Fibroblast of lung (primary cell): Measurements from ENCODE around the gene MEGF8. TPM values are rescaled to one million over a fixed set of nuclear protein-coding genes. Genes with fewer than 3 reads are reported as not detected.

Experiments
- DNase-seq, 2 donors: peaks; one replicate each; pipeline versions ENCODE4 v3.0.0 to v3.0.0-alpha.2; 2010; ENCODE audit warnings: low read depth in 2 of 2
- H2AFZ ChIP-seq: 2 replicates; pipeline ENCODE4 v1.5.1; 2012; ENCODE audit warnings: low read length, control low read depth, inconsistent platforms
- H3K27ac ChIP-seq: 2 replicates; pipeline ENCODE4 v1.5.1; 2011; ENCODE audit warnings: low read length, control low read depth; ENCODE audit not compliant: insufficient read depth
- H3K27me3 ChIP-seq: 2 replicates; pipeline ENCODE4 v1.5.1; 2011; ENCODE audit warnings: mild to moderate bottlenecking, low read length; ENCODE audit not compliant: control insufficient read depth, insufficient read depth
- H3K36me3 ChIP-seq: 2 replicates; pipeline ENCODE4 v1.5.1; 2011; ENCODE audit warnings: low read length; ENCODE audit not compliant: control insufficient read depth, insufficient read depth
- H3K4me1 ChIP-seq: 2 replicates; pipeline ENCODE4 v1.5.1; 2011; ENCODE audit warnings: low read length; ENCODE audit not compliant: control insufficient read depth, insufficient read depth; ENCODE audit errors: extremely low read depth
- H3K4me2 ChIP-seq: 2 replicates; pipeline ENCODE4 v1.5.1; 2011; ENCODE audit warnings: low read length, control low read depth; ENCODE audit not compliant: insufficient read depth; ENCODE audit errors: extremely low read depth
- H3K4me3 ChIP-seq, 4 experiments: fragments of 200-600 bp in 1 of 4; sonication (generic) in 1 of 4; replicated peaks in 1 of 4; 2 replicates each; pipeline ENCODE4 v1.5.1; 2011 to 2016; ENCODE audit warnings: low read length in 4 of 4, low read depth in 3 of 4, mild to moderate bottlenecking in 3 of 4, control low read depth in 2 of 4, inconsistent platforms in 1 of 4, mixed read lengths in 1 of 4; ENCODE audit not compliant: insufficient read depth in 1 of 4; ENCODE audit errors: control extremely low read depth in 1 of 4
- H3K79me2 ChIP-seq: 2 replicates; pipeline ENCODE4 v1.5.1; 2012; ENCODE audit warnings: mild to moderate bottlenecking, low read length, inconsistent platforms; ENCODE audit not compliant: control insufficient read depth, insufficient read depth
- H3K9ac ChIP-seq: 2 replicates; pipeline ENCODE4 v1.5.1; 2011; ENCODE audit warnings: mild to moderate bottlenecking, low read length, control low read depth; ENCODE audit not compliant: insufficient read depth
- H3K9me3 ChIP-seq: 2 replicates; pipeline ENCODE4 v1.5.1; 2012; ENCODE audit warnings: low read depth, low read length; ENCODE audit not compliant: control insufficient read depth, insufficient read depth
- H4K20me1 ChIP-seq: 2 replicates; pipeline ENCODE4 v1.5.1; 2011; ENCODE audit warnings: low read length; ENCODE audit not compliant: control insufficient read depth, insufficient read depth; ENCODE audit errors: extremely low read depth
- EZH2 ChIP-seq: IDR thresholded peaks from 2 replicates; pipeline ENCODE4 v1.5.1; 2012; ENCODE audit warnings: low read length, control low read depth, mild to moderate bottlenecking; ENCODE audit errors: missing control alignments
- polyA plus RNA-seq, 2 donors: library from polyadenylated mRNA; depleted of rRNA in 1 of 2; stranded (reverse) in 1 of 2; unstranded in 1 of 2; fragments of >200 nt; gene quantifications; 2 replicates each; pipeline ENCODE4 v1.2.1, GENCODE V29; 2011 to 2012; ENCODE audit warnings: missing spikeins in 1 of 2
- total RNA-seq: library from RNA; depleted of rRNA; stranded (reverse); fragments of >200 nt; gene quantifications from 2 replicates; pipeline ENCODE4 v1.2.1, GENCODE V29; 2014
- TF ChIP-seq, protein P1 (sequence below), 2 donors: IDR thresholded peaks in 1 of 2; conservative IDR thresholded peaks in 1 of 2; 1 replicate in 1 of 2; 2 replicates in 1 of 2; pipeline ENCODE4 v1.5.1; 2011 to 2012; ENCODE audit warnings: low read length in 2 of 2, control low read depth in 1 of 2, inconsistent platforms in 1 of 2, low read depth in 1 of 2, mild to moderate bottlenecking in 1 of 2

The MEGF8 gene
- total and polyA plus RNA-seq, 2 donors (not counting 1 experiment from before 2014, with no cell fraction given), result 9.3 to 27.6 TPM

DNA sequence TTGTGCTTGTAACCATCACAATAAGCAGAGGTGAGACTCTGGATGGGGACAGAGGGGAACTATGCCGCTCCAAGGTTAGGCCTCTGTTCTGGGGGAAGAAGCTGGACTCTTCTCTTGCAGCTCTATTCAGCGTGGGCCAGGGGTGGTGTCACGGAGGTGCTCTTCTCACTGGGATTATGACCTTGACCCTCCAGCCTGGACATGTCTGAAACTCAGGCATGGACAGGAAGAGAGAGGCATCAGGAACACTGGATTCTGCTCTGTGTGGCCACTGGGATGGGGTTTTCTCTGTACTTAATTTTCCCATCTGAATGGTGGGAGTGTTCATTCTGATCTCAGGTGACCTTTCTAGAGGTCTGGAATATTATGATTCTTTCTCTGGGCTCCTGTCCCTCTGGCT is 7.6 kb downstream of the MEGF8 start:
- peaks cover 1% of the 10 kb centered on the region for H3K79me2 ChIP-seq
- no peak overlapping the region for H3K4me2 ChIP-seq
- H3K9ac ChIP-seq, result no peak overlapping the region
- DNase-seq, result no peak
- no peak for TF ChIP-seq EZH2
- TF ChIP-seq, protein P1, sequence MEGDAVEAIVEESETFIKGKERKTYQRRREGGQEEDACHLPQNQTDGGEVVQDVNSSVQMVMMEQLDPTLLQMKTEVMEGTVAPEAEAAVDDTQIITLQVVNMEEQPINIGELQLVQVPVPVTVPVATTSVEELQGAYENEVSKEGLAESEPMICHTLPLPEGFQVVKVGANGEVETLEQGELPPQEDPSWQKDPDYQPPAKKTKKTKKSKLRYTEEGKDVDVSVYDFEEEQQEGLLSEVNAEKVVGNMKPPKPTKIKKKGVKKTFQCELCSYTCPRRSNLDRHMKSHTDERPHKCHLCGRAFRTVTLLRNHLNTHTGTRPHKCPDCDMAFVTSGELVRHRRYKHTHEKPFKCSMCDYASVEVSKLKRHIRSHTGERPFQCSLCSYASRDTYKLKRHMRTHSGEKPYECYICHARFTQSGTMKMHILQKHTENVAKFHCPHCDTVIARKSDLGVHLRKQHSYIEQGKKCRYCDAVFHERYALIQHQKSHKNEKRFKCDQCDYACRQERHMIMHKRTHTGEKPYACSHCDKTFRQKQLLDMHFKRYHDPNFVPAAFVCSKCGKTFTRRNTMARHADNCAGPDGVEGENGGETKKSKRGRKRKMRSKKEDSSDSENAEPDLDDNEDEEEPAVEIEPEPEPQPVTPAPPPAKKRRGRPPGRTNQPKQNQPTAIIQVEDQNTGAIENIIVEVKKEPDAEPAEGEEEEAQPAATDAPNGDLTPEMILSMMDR (conservative IDR thresholded peaks at IDR 0.05 in 1 of 2, IDR thresholded peaks at IDR 0.05 in 1 of 2; ENCODE audit: low read depth in 1 of 2, low read length in 2 of 2), result no peak
- H3K27me3 ChIP-seq, result no peaks in the 10 kb centered on the region
- H3K4me3 ChIP-seq, result no peak overlapping the region
- H3K4me1 ChIP-seq, result no peaks in the 10 kb centered on the region
- no peaks in the 10 kb centered on the region for H3K9me3 ChIP-seq
- H4K20me1 ChIP-seq, result no peaks in the 10 kb centered on the region
- H3K36me3 ChIP-seq, result no peaks in the 10 kb centered on the region
- no peak overlapping the region for H2AFZ ChIP-seq
- no peak overlapping the region for H3K27ac ChIP-seq

DNA sequence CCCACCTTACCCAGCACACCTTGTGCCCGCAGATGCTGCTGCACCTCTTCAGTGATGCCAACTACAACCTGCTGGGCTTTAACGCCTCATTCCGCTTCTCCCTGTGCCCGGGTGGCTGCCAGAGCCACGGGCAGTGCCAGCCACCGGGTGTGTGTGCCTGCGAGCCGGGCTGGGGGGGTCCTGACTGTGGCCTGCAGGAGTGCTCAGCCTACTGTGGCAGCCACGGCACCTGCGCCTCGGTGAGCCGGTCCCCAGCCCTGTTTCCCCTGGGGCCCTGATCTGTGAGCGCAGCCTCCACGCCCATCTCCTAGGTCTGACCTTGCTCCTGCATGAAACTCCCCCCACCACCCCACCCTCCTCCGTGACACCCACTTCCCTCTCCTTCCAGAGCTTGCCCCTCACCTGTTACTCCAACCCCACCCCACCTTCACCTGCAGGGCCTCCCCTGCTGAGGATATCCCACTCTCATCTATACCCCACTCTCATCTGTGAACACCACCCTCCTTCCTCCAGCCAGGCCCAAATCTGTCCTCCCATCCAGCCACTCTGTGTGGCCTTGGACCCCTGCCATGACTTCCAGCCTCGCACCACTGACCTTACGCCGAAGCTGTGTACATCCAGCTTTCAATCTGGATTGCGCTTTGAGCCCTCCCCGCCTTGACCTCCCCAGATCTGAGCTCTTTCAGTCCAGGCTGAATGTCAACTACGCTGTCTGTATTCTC is 8.7 kb downstream of the MEGF8 start:
- H3K9me3 ChIP-seq, result no peaks in the 10 kb centered on the region

DNA sequence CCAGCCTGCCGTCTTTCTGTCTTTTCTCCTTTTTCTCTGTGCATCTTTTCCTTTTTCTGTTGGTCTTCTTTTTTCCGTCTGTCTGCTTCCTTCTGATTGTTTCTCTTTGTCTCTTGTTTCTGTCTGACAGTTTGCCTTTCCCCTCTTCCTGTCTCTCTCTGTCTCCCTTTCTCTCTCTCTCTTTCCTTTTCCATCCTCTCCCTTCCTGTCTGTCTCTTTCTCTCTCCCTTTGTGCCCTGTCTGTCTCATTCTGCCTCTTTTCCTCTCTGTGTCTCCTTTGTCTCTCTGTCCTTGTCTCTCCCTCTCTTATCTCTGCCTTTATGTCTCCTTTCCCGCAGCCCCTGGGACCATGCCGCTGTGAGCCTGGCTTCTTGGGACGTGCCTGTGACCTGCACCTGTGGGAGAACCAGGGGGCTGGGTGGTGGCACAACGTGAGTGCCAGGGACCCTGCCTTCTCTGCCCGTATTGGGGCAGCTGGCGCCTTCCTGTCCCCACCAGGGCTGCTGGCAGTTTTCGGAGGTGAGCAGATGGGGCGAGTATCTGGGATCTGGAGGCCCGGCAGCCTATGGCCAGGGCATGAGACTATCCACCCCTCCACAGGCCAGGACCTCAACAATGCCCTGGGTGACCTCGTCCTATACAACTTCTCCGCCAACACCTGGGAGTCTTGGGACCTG is 9.4 kb downstream of the MEGF8 start:
- H3K27ac ChIP-seq, result no peak overlapping the region
- TF ChIP-seq, protein P1 (conservative IDR thresholded peaks at IDR 0.05 in 1 of 2, IDR thresholded peaks at IDR 0.05 in 1 of 2; ENCODE audit: low read depth in 1 of 2, low read length in 2 of 2), result no peak
- no peak for TF ChIP-seq EZH2
- H3K4me2 ChIP-seq, result no peak overlapping the region
- no peaks in the 10 kb centered on the region for H3K27me3 ChIP-seq
- H3K9ac ChIP-seq, result no peak overlapping the region
- H3K79me2 ChIP-seq, result no peaks in the 10 kb centered on the region
- no peak overlapping the region for H2AFZ ChIP-seq
- no peaks in the 10 kb centered on the region for H4K20me1 ChIP-seq
- no peaks in the 10 kb centered on the region for H3K36me3 ChIP-seq
- H3K9me3 ChIP-seq, result no peaks in the 10 kb centered on the region
- no peak overlapping the region for H3K4me3 ChIP-seq
- no peaks in the 10 kb centered on the region for H3K4me1 ChIP-seq
- DNase-seq, result no peak

More for the DNA sequence above, 8.7 kb downstream of the MEGF8 start:
- H3K4me2 ChIP-seq, result no peak overlapping the region
- TF ChIP-seq EZH2, result no peak
- TF ChIP-seq, protein P1 (conservative IDR thresholded peaks at IDR 0.05 in 1 of 2, IDR thresholded peaks at IDR 0.05 in 1 of 2; ENCODE audit: low read depth in 1 of 2, low read length in 2 of 2), result no peak
- H3K79me2 ChIP-seq, result no peaks in the 10 kb centered on the region
- H3K27ac ChIP-seq, result no peak overlapping the region
- no peaks in the 10 kb centered on the region for H3K27me3 ChIP-seq
- DNase-seq, result no peak
- H3K4me1 ChIP-seq, result no peaks in the 10 kb centered on the region
- no peaks in the 10 kb centered on the region for H4K20me1 ChIP-seq
- H3K9ac ChIP-seq, result no peak overlapping the region
- H3K36me3 ChIP-seq, result no peaks in the 10 kb centered on the region
- no peak overlapping the region for H3K4me3 ChIP-seq
- H2AFZ ChIP-seq, result no peak overlapping the region
